ENCODE data around the gene GP2.
"Not testable (repeated sequence)": the region's sequence is repeated elsewhere in the genome, so short reads cannot be mapped to it uniquely, and the experiment has no call there.

GP2 gene

GRCh38 chr16:20325005-20325404, 2.3 kb downstream of the GP2 start:
- no peak for DNase-seq (ENCODE audit: low read depth)

GRCh38 chr16:20323591-20324117, 3.7 kb downstream of the GP2 start:
- no peak for DNase-seq (ENCODE audit: low read depth)

- no peak for DNase-seq (ENCODE audit: low read depth)
Measured at GRCh38 chr16:20322696-20323095, 4.6 kb downstream of the GP2 start.

GRCh38 chr16:20321671-20322070, 5.6 kb downstream of the GP2 start:
- no peak for DNase-seq (ENCODE audit: low read depth)

GRCh38 chr16:20321051-20321450, 6.3 kb downstream of the GP2 start:
- not testable (repeated sequence) for DNase-seq (ENCODE audit: low read depth)

GRCh38 chr16:20320592-20320991, 6.7 kb downstream of the GP2 start:
- no peak for DNase-seq (ENCODE audit: low read depth)

GRCh38 chr16:20320178-20320577, 7.1 kb downstream of the GP2 start:
- no peak for DNase-seq (ENCODE audit: low read depth)

GRCh38 chr16:20319406-20319805, 7.9 kb downstream of the GP2 start:
- no peak for DNase-seq (ENCODE audit: low read depth)

- no peak for DNase-seq (ENCODE audit: low read depth)
Measured at GRCh38 chr16:20318437-20318836, 8.9 kb downstream of the GP2 start.

- DNase-seq (ENCODE audit: low read depth): no peak
Measured at GRCh38 chr16:20318006-20318405, 9.3 kb downstream of the GP2 start.

GRCh38 chr16:20317117-20317516, 10.2 kb downstream of the GP2 start:
- DNase-seq (ENCODE audit: low read depth): no peak

GRCh38 chr16:20316715-20317114, 10.6 kb downstream of the GP2 start:
- DNase-seq (ENCODE audit: low read depth): no peak

GRCh38 chr16:20315764-20316163, 11.5 kb downstream of the GP2 start:
- DNase-seq (ENCODE audit: low read depth): no peak

GRCh38 chr16:20314575-20314974, 12.7 kb downstream of the GP2 start:
- DNase-seq (ENCODE audit: low read depth): no peak

GRCh38 chr16:20313741-20314140, 13.6 kb downstream of the GP2 start:
- no peak for DNase-seq (ENCODE audit: low read depth)

- not testable (repeated sequence) for DNase-seq (ENCODE audit: low read depth)
Measured at GRCh38 chr16:20312536-20313095, 14.7 kb downstream of the GP2 start.

- no peak for DNase-seq (ENCODE audit: low read depth)
Measured at GRCh38 chr16:20311548-20311947, 15.8 kb downstream of the GP2 start.

- no peak for DNase-seq (ENCODE audit: low read depth)
Measured at GRCh38 chr16:20310421-20311395, 16.6 kb downstream of the GP2 start.

- DNase-seq (ENCODE audit: low read depth): no peak
Measured at GRCh38 chr16:20309786-20310185, 17.5 kb downstream of the GP2 start.

GRCh38 chr16:20308801-20309590, 18.3 kb downstream of the GP2 start:
- DNase-seq (ENCODE audit: low read depth): no peak

GRCh38 chr16:20308266-20308665, 19.0 kb downstream of the GP2 start:
- DNase-seq (ENCODE audit: low read depth): no peak

GRCh38 chr16:20307791-20308190, 19.5 kb downstream of the GP2 start:
- DNase-seq (ENCODE audit: low read depth): no peak

Data from T follicular helper cell (primary cell).